ENCODE results near the gene ARFGAP2.
"Not testable (repeated sequence)": the region's sequence is repeated elsewhere in the genome, so short reads cannot be mapped to it uniquely, and the experiment has no call there.

The ARFGAP2 gene

GRCh38 chr11:47176328-47177228, at the start of gene ARFGAP2:
TSS of gene ARFGAP2 (minus strand) at chr11:47176879. CDS start at chr11:47176853, 26 bp downstream.
- peak; percentile 97 for DNase-seq
- Mint-ChIP-seq H3K27ac (peak within 1 kb of the TSS; percentile 100), H3K4me1 (peaks cover 51% of the 10 kb centered on the region), H3K36me3 (peaks cover 21% of the 10 kb centered on the region), H3K9me3 (no peaks in the 10 kb centered on the region), H3K4me3 (peak within 1 kb of the TSS; percentile 96), H3K27me3 (no peaks in the 10 kb centered on the region)
- CTCF ChIA-PET, result interaction anchor here (0.6 to 3.4 kb wide), 9 partner anchors 11 to 145 kb away, joined by 3 to 32 read pairs (median 5); partner anchors contain the start of genes ACP2 and DDB2

GRCh38 chr11:47225552-47226400, 49.1 kb upstream of the ARFGAP2 start:
- DNase-seq, result peak; percentile 56
- Mint-ChIP-seq H3K9me3 (no peaks in the 10 kb centered on the region), H3K36me3 (peaks cover 52% of the 10 kb centered on the region), H3K4me3 (peak overlapping the region; percentile 4), H3K27me3 (no peaks in the 10 kb centered on the region), H3K27ac (peak overlapping the region; percentile 51), H3K4me1 (peaks cover 35% of the 10 kb centered on the region)
- CTCF ChIA-PET, result no interaction called here

- H3K27ac Mint-ChIP-seq, result no peak overlapping the region
- no peak overlapping the region for H3K4me3 Mint-ChIP-seq
- peaks cover 54% of the 10 kb centered on the region for H3K4me1 Mint-ChIP-seq
- no peak for DNase-seq
- no peaks in the 10 kb centered on the region for H3K9me3 Mint-ChIP-seq
- no peaks in the 10 kb centered on the region for H3K27me3 Mint-ChIP-seq
- H3K36me3 Mint-ChIP-seq, result peaks cover 54% of the 10 kb centered on the region
- CTCF ChIA-PET, result interaction anchor here (1.2 kb wide), 1 partner anchor 43 kb away, joined by 5 read pairs; no protein-coding TSS in a partner anchor
Measured at GRCh38 chr11:47222696-47223095, 46.0 kb upstream of the ARFGAP2 start.

- Mint-ChIP-seq H3K36me3 (peaks cover 58% of the 10 kb centered on the region), H3K4me3 (no peak overlapping the region)
Measured at GRCh38 chr11:47220401-47220821, 43.7 kb upstream of the ARFGAP2 start.

GRCh38 chr11:47216121-47216798, 39.6 kb upstream of the ARFGAP2 start:
- H3K27me3 Mint-ChIP-seq, result no peaks in the 10 kb centered on the region
- peak overlapping the region; percentile 97 for H3K27ac Mint-ChIP-seq
- peak overlapping the region; percentile 97 for H3K4me3 Mint-ChIP-seq
- H3K9me3 Mint-ChIP-seq, result no peaks in the 10 kb centered on the region
- H3K4me1 Mint-ChIP-seq, result peaks cover 52% of the 10 kb centered on the region
- DNase-seq, result peak; percentile 61
- CTCF ChIA-PET, result interaction anchor here (0.8 to 3.9 kb wide), 5 partner anchors 14 to 45 kb away, joined by 3 to 32 read pairs (median 6); no protein-coding TSS in a partner anchor
- peaks cover 39% of the 10 kb centered on the region for H3K36me3 Mint-ChIP-seq

More at GRCh38 chr11:47220401-47220821, 43.7 kb upstream of the ARFGAP2 start:
- no peak for DNase-seq
- Mint-ChIP-seq H3K27ac (peak overlapping the region; percentile 21), H3K27me3 (no peaks in the 10 kb centered on the region), H3K4me1 (peaks cover 56% of the 10 kb centered on the region), H3K9me3 (no peaks in the 10 kb centered on the region)
- CTCF ChIA-PET, result interaction anchor here (0.6 to 2.2 kb wide), 2 partner anchors 39 to 645 kb away, joined by 4 to 5 read pairs; no protein-coding TSS in a partner anchor

GRCh38 chr11:47215366-47215910, 38.8 kb upstream of the ARFGAP2 start:
- H3K27ac Mint-ChIP-seq, result peak overlapping the region; percentile 97
- peaks cover 37% of the 10 kb centered on the region for H3K36me3 Mint-ChIP-seq
- no peak for DNase-seq
- no peaks in the 10 kb centered on the region for H3K9me3 Mint-ChIP-seq
- peaks cover 3% of the 10 kb centered on the region for H3K27me3 Mint-ChIP-seq
- peak overlapping the region; percentile 97 for H3K4me3 Mint-ChIP-seq
- CTCF ChIA-PET, result interaction anchor here (0.9 to 3.9 kb wide), 7 partner anchors 18 to 44 kb away, joined by 3 to 32 read pairs (median 6); partner anchors contain the start of genes ACP2 and NR1H3
- peaks cover 51% of the 10 kb centered on the region for H3K4me1 Mint-ChIP-seq

- CTCF ChIA-PET, result interaction anchor here (1.1 to 3.9 kb wide), 5 partner anchors 20 to 45 kb away, joined by 3 to 32 read pairs (median 6); partner anchors contain the start of gene ACP2
- H3K4me1 Mint-ChIP-seq, result peaks cover 40% of the 10 kb centered on the region
- H3K4me3 Mint-ChIP-seq, result peak overlapping the region; percentile 97
- peaks cover 29% of the 10 kb centered on the region for H3K36me3 Mint-ChIP-seq
- peak; percentile 92 for DNase-seq
- H3K27me3 Mint-ChIP-seq, result peaks cover 10% of the 10 kb centered on the region
- peak overlapping the region; percentile 100 for H3K27ac Mint-ChIP-seq
- no peaks in the 10 kb centered on the region for H3K9me3 Mint-ChIP-seq
Measured at GRCh38 chr11:47213950-47214565, 37.4 kb upstream of the ARFGAP2 start.

GRCh38 chr11:47212938-47213337, 36.3 kb upstream of the ARFGAP2 start:
- no peaks in the 10 kb centered on the region for H3K9me3 Mint-ChIP-seq
- peaks cover 21% of the 10 kb centered on the region for H3K36me3 Mint-ChIP-seq
- H3K27me3 Mint-ChIP-seq, result peaks cover 12% of the 10 kb centered on the region
- no peak for DNase-seq
- peaks cover 32% of the 10 kb centered on the region for H3K4me1 Mint-ChIP-seq
- CTCF ChIA-PET, result interaction anchor here (3.9 kb wide), 1 partner anchor 34 kb away, joined by 32 read pairs; no protein-coding TSS in a partner anchor
- no peak overlapping the region for H3K27ac Mint-ChIP-seq
- no peak overlapping the region for H3K4me3 Mint-ChIP-seq

- Mint-ChIP-seq H3K36me3 (no peaks in the 10 kb centered on the region), H3K27ac (no peak overlapping the region), H3K4me1 (peaks cover 6% of the 10 kb centered on the region), H3K27me3 (peaks cover 44% of the 10 kb centered on the region), H3K9me3 (no peaks in the 10 kb centered on the region), H3K4me3 (no peak overlapping the region)
- DNase-seq, result no peak
- CTCF ChIA-PET, result no interaction called here
Measured at GRCh38 chr11:47208628-47209027, 31.9 kb upstream of the ARFGAP2 start.

- H3K27ac Mint-ChIP-seq, H3K36me3 Mint-ChIP-seq, H3K9me3 Mint-ChIP-seq, H3K4me3 Mint-ChIP-seq, H3K4me1 Mint-ChIP-seq, DNase-seq: not testable (repeated sequence)
- CTCF ChIA-PET, result interaction anchor here (1.0 kb wide), 1 partner anchor 31 kb away, joined by 3 read pairs; no protein-coding TSS in a partner anchor
- peaks cover 48% of the 10 kb centered on the region for H3K27me3 Mint-ChIP-seq
Measured at GRCh38 chr11:47208008-47208552, 31.4 kb upstream of the ARFGAP2 start.

- Mint-ChIP-seq H3K27ac (no peak overlapping the region), H3K9me3 (no peaks in the 10 kb centered on the region), H3K27me3 (peaks cover 51% of the 10 kb centered on the region), H3K36me3 (no peaks in the 10 kb centered on the region), H3K4me1 (no peaks in the 10 kb centered on the region), H3K4me3 (no peak overlapping the region)
- CTCF ChIA-PET, result interaction anchor here (1.0 kb wide), 1 partner anchor 30 kb away, joined by 3 read pairs; no protein-coding TSS in a partner anchor
- no peak for DNase-seq
Measured at GRCh38 chr11:47207459-47207858, 30.8 kb upstream of the ARFGAP2 start.

- H3K27me3 Mint-ChIP-seq, result peaks cover 60% of the 10 kb centered on the region
- DNase-seq, H3K9me3 Mint-ChIP-seq, CTCF ChIA-PET, H3K4me3 Mint-ChIP-seq, H3K27ac Mint-ChIP-seq, H3K4me1 Mint-ChIP-seq, H3K36me3 Mint-ChIP-seq: not testable (repeated sequence)
Measured at GRCh38 chr11:47206577-47206976, 29.9 kb upstream of the ARFGAP2 start.

All from activated naive CD4-positive, alpha-beta T cell treated with anti-CD3 and anti-CD28 coated beads, Interleukin-2, amount 10 ng/mL, durations not matched to agents 7 days and 5 days (primary cell).